GM12873 (cell line): ENCODE results near the gene AIRE.
A peak's percentile ranks its signal among the peaks of the same experiment; 100 is the strongest.

Experiments
- TF ChIP-seq, protein P1 (sequence below): IDR thresholded peaks from 2 replicates; pipeline ENCODE4 v1.5.1; 2012; ENCODE audit warnings: low read depth, mild to moderate bottlenecking, moderate library complexity, low read length, control low read depth; ENCODE audit not compliant: insufficient read depth; ENCODE audit errors: missing control alignments

The AIRE gene

GRCh38 chr21:44337941-44338895 lies 52.5 kb downstream of the AIRE start:
- TF ChIP-seq, protein P1, sequence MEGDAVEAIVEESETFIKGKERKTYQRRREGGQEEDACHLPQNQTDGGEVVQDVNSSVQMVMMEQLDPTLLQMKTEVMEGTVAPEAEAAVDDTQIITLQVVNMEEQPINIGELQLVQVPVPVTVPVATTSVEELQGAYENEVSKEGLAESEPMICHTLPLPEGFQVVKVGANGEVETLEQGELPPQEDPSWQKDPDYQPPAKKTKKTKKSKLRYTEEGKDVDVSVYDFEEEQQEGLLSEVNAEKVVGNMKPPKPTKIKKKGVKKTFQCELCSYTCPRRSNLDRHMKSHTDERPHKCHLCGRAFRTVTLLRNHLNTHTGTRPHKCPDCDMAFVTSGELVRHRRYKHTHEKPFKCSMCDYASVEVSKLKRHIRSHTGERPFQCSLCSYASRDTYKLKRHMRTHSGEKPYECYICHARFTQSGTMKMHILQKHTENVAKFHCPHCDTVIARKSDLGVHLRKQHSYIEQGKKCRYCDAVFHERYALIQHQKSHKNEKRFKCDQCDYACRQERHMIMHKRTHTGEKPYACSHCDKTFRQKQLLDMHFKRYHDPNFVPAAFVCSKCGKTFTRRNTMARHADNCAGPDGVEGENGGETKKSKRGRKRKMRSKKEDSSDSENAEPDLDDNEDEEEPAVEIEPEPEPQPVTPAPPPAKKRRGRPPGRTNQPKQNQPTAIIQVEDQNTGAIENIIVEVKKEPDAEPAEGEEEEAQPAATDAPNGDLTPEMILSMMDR: peak; percentile 10

- TF ChIP-seq, protein P1: no peak
These were observed 53.6 kb downstream of the AIRE start, which contains the start of gene CFAP410 for GRCh38 chr21:44338971-44339910. Gene CFAP410, minus strand, starts transcription at chr21:44339390. Its CDS starts 196 bp downstream, at chr21:44339194.

DNA sequence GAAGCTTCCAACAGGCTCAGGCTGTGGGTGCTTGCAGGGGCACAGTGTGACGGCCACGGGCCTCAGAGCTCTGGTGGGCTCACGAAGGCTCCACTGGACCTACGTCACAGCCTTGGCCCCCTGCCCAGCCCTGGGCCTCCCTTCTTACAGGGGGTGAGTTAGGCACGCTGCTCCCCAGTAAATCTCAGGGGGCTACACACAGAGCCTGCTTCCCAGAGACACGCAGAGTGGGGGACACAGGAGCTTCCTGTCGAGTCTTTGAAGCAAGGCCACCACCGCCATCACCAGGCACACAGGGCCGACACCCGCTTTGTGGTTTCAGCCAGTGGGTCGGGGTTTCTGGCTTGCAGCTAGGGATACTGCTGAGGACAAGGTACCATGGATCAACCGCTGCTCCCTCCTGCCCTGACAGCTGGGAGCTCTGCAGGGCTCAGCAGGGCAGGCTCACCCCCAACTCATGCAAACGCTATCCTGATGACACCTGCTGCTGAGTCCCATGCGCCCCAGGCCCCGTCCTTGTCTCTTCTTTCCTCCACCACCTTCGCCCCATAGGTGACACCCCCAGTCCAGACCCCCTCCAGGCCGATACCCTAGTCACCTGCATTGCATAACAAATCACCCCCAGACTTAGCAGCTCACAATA lies 59.0 kb downstream of the AIRE start:
- TF ChIP-seq, protein P1: no peak

GRCh38 chr21:44345495-44345894 lies 59.8 kb downstream of the AIRE start:
- TF ChIP-seq, protein P1: no peak

DNA sequence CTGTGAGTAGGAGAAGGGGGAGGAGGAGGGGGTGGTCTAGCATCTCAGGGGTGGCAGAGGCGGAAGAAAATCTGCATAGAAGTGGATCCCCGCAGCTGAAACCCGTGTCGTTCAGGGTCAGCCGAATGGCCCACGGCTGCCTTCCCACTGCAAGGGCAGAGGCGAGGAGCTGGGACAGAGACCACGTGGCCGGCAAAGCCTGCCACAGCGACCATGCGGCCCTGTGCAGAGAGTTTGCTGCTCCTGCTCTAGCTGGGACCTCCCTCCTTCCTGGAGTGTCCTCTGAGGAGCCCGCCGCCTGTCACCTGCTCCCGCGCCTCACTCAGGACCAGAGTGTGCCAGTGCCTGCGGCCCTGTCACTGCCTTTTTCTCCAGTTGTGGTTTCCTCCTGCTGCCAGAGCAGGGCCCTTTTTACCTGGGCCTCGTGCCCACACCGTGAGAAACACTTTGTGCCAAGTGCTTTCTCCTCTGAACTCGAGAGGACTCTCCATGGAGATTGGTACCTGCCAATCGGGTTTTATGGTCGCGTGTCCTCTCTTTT lies 62.3 kb downstream of the AIRE start:
- TF ChIP-seq, protein P1: no peak
